Neural cell (in vitro differentiated cells): Measurements from ENCODE around the gene SLC4A2. TPM values are rescaled to one million over a fixed set of nuclear protein-coding genes. Genes with fewer than 3 reads are reported as not detected.

Source experiments
- H2AFZ ChIP-seq: fragments of 200-600, 300-800 bp; sonication (generic), shearing (Covaris generic); 2 replicates; pipeline ENCODE4 v1.6.0; 2014; ENCODE audit warnings: low read depth, mild to moderate bottlenecking, antibody characterized with exemption, low read length, moderate library complexity
- H3F3A ChIP-seq: fragments of 200-600 bp; shearing (Covaris generic); 2 replicates; pipeline ENCODE4 v1.6.1; 2016; ENCODE audit warnings: mild to moderate bottlenecking, moderate library complexity, mixed read lengths, antibody characterized with exemption, low read length; ENCODE audit not compliant: insufficient read depth, poor library complexity, severe bottlenecking
- H3K27ac ChIP-seq: fragments of 200-600, 300-800 bp; sonication (generic), shearing (Covaris generic); 2 replicates; pipeline ENCODE4 v1.5.1; 2014; ENCODE audit warnings: mild to moderate bottlenecking, low read length, moderate library complexity
- H3K27me3 ChIP-seq: fragments of 300-800, 200-600 bp; sonication (generic), shearing (Covaris generic); 2 replicates; pipeline ENCODE4 v1.6.0; 2014; ENCODE audit warnings: mild to moderate bottlenecking, low read depth, low read length, moderate library complexity; ENCODE audit not compliant: insufficient read depth
- H3K36me3 ChIP-seq: fragments of 300-800, 200-600 bp; sonication (generic), shearing (Covaris generic); 2 replicates; pipeline ENCODE4 v1.5.1; 2014; ENCODE audit warnings: mild to moderate bottlenecking, antibody characterized with exemption, low read length, moderate library complexity; ENCODE audit not compliant: insufficient read depth
- H3K4me2 ChIP-seq: fragments of 300-800, 200-600 bp; sonication (generic), shearing (Covaris generic); 2 replicates; pipeline ENCODE4 v1.6.0; 2014; ENCODE audit warnings: mild to moderate bottlenecking, low read length
- H3K4me3 ChIP-seq: fragments of 300-800, 200-600 bp; sonication (generic), shearing (Covaris generic); 2 replicates; pipeline ENCODE4 v1.5.1; 2014; ENCODE audit warnings: mild to moderate bottlenecking, low read length, moderate library complexity
- H3K79me2 ChIP-seq: fragments of 200-600 bp; shearing (Covaris generic); replicated peaks from 2 replicates; pipeline ENCODE4 v1.6.0; 2014; ENCODE audit warnings: mild to moderate bottlenecking, low read length, moderate library complexity; ENCODE audit not compliant: insufficient read depth
- H3K9ac ChIP-seq: fragments of 300-800, 200-600 bp; sonication (generic), shearing (Covaris generic); 2 replicates; pipeline ENCODE4 v1.6.1; 2016; ENCODE audit warnings: mild to moderate bottlenecking, low read length, mixed read lengths
- H3K9me2 ChIP-seq: fragments of 200-600 bp; shearing (Covaris generic); 2 replicates; pipeline ENCODE4 v1.6.1; 2016; ENCODE audit warnings: mild to moderate bottlenecking, low read length, mixed read lengths; ENCODE audit not compliant: insufficient read depth
- H3K9me3 ChIP-seq: fragments of 200-600, 300-800 bp; sonication (generic), shearing (Covaris generic); 2 replicates; pipeline ENCODE4 v1.6.1; 2016; ENCODE audit warnings: mild to moderate bottlenecking, mixed run types, low read length, moderate library complexity, mixed read lengths
- H4K20me1 ChIP-seq: fragments of 200-600 bp; shearing (Covaris generic); 2 replicates; pipeline ENCODE4 v1.6.1; 2016; ENCODE audit warnings: mild to moderate bottlenecking, mixed run types; ENCODE audit not compliant: insufficient read depth
- EP300 ChIP-seq: fragments of 450-650 bp; conservative IDR thresholded peaks from 2 replicates; pipeline ENCODE4 v1.6.1; 2014; ENCODE audit warnings: antibody characterized with exemption, mild to moderate bottlenecking, moderate library complexity; ENCODE audit not compliant: poor library complexity, severe bottlenecking
- EZH2 ChIP-seq: fragments of 200-600, 300-800 bp; shearing (Covaris generic), sonication (generic); IDR thresholded peaks from 2 replicates; pipeline ENCODE4 v1.6.1; 2014; ENCODE audit warnings: antibody characterized with exemption, low read length, borderline replicate concordance, mild to moderate bottlenecking; ENCODE audit not compliant: insufficient read depth, poor library complexity, severe bottlenecking
- POLR2AphosphoS5 ChIP-seq: IDR thresholded peaks from 2 replicates; pipeline ENCODE4 v1.6.1; 2012
- SMC3 ChIP-seq: fragments of 450-650 bp; conservative IDR thresholded peaks from 2 replicates; pipeline ENCODE4 v1.6.1; 2014; ENCODE audit warnings: antibody characterized with exemption, mild to moderate bottlenecking, moderate library complexity; ENCODE audit not compliant: poor library complexity
- TAF1 ChIP-seq: IDR thresholded peaks from 2 replicates; pipeline ENCODE4 v1.6.1; 2012; ENCODE audit warnings: low read depth
- polyA plus RNA-seq: library from polyadenylated mRNA; depleted of rRNA; stranded (reverse); fragments of >200 nt; gene quantifications from 2 replicates; pipeline ENCODE4 v1.2.3, GENCODE V29; 2014
- TF ChIP-seq, protein P1 (sequence below): fragments of 450-650 bp; IDR thresholded peaks from 2 replicates; pipeline ENCODE4 v1.5.1; 2014; ENCODE audit warnings: antibody characterized with exemption, mild to moderate bottlenecking, moderate library complexity; ENCODE audit not compliant: poor library complexity, severe bottlenecking

Gene SLC4A2
- polyA plus RNA-seq, 1 donor from 2014 or later, result 2.4 TPM

DNA sequence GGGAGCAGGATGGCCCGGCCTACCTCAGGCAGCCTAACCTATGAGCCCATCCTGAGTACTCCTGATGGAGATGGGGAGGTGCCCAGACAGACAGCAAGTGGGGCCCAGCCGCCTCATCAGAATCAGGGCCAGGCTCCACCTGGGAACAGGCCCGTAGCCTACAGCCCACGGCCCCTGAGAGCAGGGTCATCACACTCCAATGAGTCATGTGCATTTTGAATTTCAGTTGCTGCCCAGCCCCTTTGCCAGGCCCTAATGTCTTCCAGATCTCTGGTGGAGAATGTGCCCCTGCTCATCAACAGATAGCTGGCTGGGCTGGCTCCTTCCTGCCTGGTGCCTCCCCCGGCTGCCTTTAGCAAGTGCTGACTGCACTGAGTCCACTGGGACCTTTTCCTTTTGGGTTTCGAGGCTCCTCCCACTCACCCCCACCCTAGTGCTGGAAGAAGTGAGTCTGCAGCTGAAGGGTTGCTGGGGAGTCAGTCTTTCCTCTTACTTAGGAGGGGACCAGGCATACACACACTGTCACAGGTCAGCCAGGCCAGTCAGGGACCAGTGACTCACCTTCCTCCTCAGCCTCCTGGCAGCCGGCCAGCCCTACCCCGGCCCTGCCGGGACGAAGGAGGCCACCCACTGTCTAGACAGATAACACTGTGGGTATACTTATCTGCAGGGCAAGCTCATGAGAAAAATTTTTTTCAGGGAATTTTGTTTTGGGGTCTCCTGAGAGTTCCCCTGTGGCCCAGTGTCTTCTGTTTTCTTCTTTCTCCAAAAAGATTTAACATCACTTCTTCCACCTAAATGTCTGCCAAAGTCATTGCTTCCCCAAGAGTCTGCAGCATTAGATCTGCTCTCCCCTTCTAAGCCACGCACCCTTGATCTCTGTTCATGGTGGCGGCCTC is 20.2 kb upstream of the SLC4A2 start:
- Histone ChIP-seq H3K27ac (no peak overlapping the region), H4K20me1 (no peaks in the 10 kb centered on the region), H3K9me3 (no peaks in the 10 kb centered on the region), H2AFZ (no peak overlapping the region), H3K9ac (no peak overlapping the region), H3K4me3 (no peak overlapping the region), H3K36me3 (no peaks in the 10 kb centered on the region), H3F3A (no peaks in the 10 kb centered on the region), H3K4me2 (no peak overlapping the region), H3K9me2 (no peaks in the 10 kb centered on the region), H3K27me3 (no peaks in the 10 kb centered on the region), H3K79me2 (no peaks in the 10 kb centered on the region)
- TF ChIP-seq, protein P1, sequence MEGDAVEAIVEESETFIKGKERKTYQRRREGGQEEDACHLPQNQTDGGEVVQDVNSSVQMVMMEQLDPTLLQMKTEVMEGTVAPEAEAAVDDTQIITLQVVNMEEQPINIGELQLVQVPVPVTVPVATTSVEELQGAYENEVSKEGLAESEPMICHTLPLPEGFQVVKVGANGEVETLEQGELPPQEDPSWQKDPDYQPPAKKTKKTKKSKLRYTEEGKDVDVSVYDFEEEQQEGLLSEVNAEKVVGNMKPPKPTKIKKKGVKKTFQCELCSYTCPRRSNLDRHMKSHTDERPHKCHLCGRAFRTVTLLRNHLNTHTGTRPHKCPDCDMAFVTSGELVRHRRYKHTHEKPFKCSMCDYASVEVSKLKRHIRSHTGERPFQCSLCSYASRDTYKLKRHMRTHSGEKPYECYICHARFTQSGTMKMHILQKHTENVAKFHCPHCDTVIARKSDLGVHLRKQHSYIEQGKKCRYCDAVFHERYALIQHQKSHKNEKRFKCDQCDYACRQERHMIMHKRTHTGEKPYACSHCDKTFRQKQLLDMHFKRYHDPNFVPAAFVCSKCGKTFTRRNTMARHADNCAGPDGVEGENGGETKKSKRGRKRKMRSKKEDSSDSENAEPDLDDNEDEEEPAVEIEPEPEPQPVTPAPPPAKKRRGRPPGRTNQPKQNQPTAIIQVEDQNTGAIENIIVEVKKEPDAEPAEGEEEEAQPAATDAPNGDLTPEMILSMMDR, result no peak
- no peak for TF ChIP-seq POLR2AphosphoS5
- TF ChIP-seq TAF1, result no peak

GRCh38 chr7:151039850-151040548 is 19.4 kb upstream of the SLC4A2 start:
- Histone ChIP-seq H3K9me3 (no peaks in the 10 kb centered on the region), H3K9ac (no peak overlapping the region), H3K4me2 (no peak overlapping the region), H4K20me1 (no peaks in the 10 kb centered on the region), H2AFZ (no peak overlapping the region), H3K36me3 (no peaks in the 10 kb centered on the region), H3K9me2 (no peaks in the 10 kb centered on the region), H3K27ac (no peak overlapping the region), H3K4me3 (no peak overlapping the region), H3K27me3 (no peaks in the 10 kb centered on the region), H3F3A (no peaks in the 10 kb centered on the region), H3K79me2 (no peaks in the 10 kb centered on the region)
- no peak for TF ChIP-seq EZH2
- TF ChIP-seq POLR2AphosphoS5, result no peak
- no peak for TF ChIP-seq EP300
- TF ChIP-seq, protein P1, result no peak
- no peak for TF ChIP-seq SMC3
